WTC11 (cell line): ENCODE results near the gene VAV2. TPM values are rescaled to one million over a fixed set of nuclear protein-coding genes. Genes with fewer than 3 reads are reported as not detected.

ENCODE experiments used
- ATAC-seq: fragments of 200-7000 bp; cut with Tn5 transposase; 2 replicates; pipeline ENCODE4 v1.10.0; 2021; ENCODE audit warnings: mild to moderate bottlenecking, moderate library complexity
- CTCF ChIA-PET: fragments of 300-600 bp; sonication (Branson Sonifier 250); formaldehyde crosslinking; loops from one replicate; lab custom pipeline; 2021; ENCODE audit warnings: antibody characterized with exemption; lab: Charles Lee
- POLR2A ChIA-PET: fragments of 350-600 bp; sonication (Branson Sonifier 250); formaldehyde crosslinking; loops from one replicate; lab custom pipeline; 2021; ENCODE audit warnings: antibody characterized with exemption; lab: Charles Lee
- DNase-seq: peaks from one replicate; pipeline ENCODE4 v3.0.0; 2021; ENCODE audit warnings: low spot score
- H3K27ac Mint-ChIP-seq: 2 replicates; pipeline ENCODE4 v1.8.0; 2021; ENCODE audit warnings: mixed read lengths
- H3K27me3 Mint-ChIP-seq: 2 replicates; pipeline ENCODE4 v1.8.0; 2021; ENCODE audit warnings: low read depth, mild to moderate bottlenecking, moderate library complexity, mixed read lengths
- H3K36me3 Mint-ChIP-seq: 2 replicates; pipeline ENCODE4 v1.8.0; 2021; ENCODE audit warnings: mixed read lengths
- H3K4me1 Mint-ChIP-seq: 2 replicates; pipeline ENCODE4 v1.8.0; 2022; ENCODE audit warnings: mixed read lengths
- H3K4me3 Mint-ChIP-seq: 2 replicates; pipeline ENCODE4 v1.8.0; 2021; ENCODE audit warnings: mild to moderate bottlenecking, moderate library complexity, mixed read lengths
- H3K9me3 Mint-ChIP-seq: 2 replicates; pipeline ENCODE4 v1.8.0; 2021; ENCODE audit warnings: mixed read lengths
- CBFB ChIP-seq: sonication (generic); formaldehyde crosslinking; IDR thresholded peaks from 2 replicates; pipeline ENCODE4 v1.8.1; 2022; ENCODE audit warnings: mild to moderate bottlenecking, low read depth, missing genetic modification reagents
- EMX1 ChIP-seq: fragments of 250-450 bp; sonication (Bioruptor Pico); IDR thresholded peaks from 2 replicates; pipeline ENCODE4 v1.8.0; 2021; ENCODE audit warnings: mild to moderate bottlenecking
- NFE2L1 ChIP-seq: sonication (generic); formaldehyde crosslinking; IDR thresholded peaks from 2 replicates; pipeline ENCODE4 v1.8.1; 2023; ENCODE audit warnings: missing genetic modification reagents
- NFYB ChIP-seq: sonication (generic); formaldehyde crosslinking; conservative IDR thresholded peaks from 2 replicates; pipeline ENCODE4 v1.8.0; 2022; ENCODE audit warnings: low read depth, missing genetic modification reagents
- RELA ChIP-seq: sonication (generic); formaldehyde crosslinking; IDR thresholded peaks from 2 replicates; pipeline ENCODE4 v1.8.1; 2022; ENCODE audit warnings: missing genetic modification reagents, mild to moderate bottlenecking, borderline replicate concordance
- SOX15 ChIP-seq: fragments of 250-450 bp; sonication (Bioruptor Pico); IDR thresholded peaks from 2 replicates; pipeline ENCODE4 v1.9.0; 2021; ENCODE audit warnings: mild to moderate bottlenecking
- SP1 ChIP-seq: sonication (generic); formaldehyde crosslinking; conservative IDR thresholded peaks from 2 replicates; pipeline ENCODE4 v1.8.1; 2022; ENCODE audit warnings: missing genetic modification reagents
- STAT6 ChIP-seq: sonication (generic); formaldehyde crosslinking; conservative IDR thresholded peaks from 2 replicates; pipeline ENCODE4 v1.8.1; 2023; ENCODE audit warnings: mild to moderate bottlenecking, low read depth, missing genetic modification reagents, moderate library complexity
- ZNF138 ChIP-seq: sonication (generic); formaldehyde crosslinking; conservative IDR thresholded peaks from 2 replicates; pipeline ENCODE4 v1.8.1; 2022; ENCODE audit warnings: mild to moderate bottlenecking, moderate library complexity, missing genetic modification reagents
- ZNF263 ChIP-seq: sonication (generic); formaldehyde crosslinking; IDR thresholded peaks from 2 replicates; pipeline ENCODE4 v1.8.1; 2022; ENCODE audit warnings: low read depth, mild to moderate bottlenecking, moderate library complexity, missing genetic modification reagents
- ZNF671 ChIP-seq: fragments of 250-450 bp; sonication (Bioruptor Pico); IDR thresholded peaks from 2 replicates; pipeline ENCODE4 v1.8.0; 2021; ENCODE audit warnings: mild to moderate bottlenecking
- total RNA-seq: library from RNA; stranded (reverse); gene quantifications from 3 replicates; pipeline ENCODE4 v1.2.3, GENCODE V29; 2021
- TF ChIP-seq, protein P1 (sequence below): sonication (generic); formaldehyde crosslinking; IDR thresholded peaks from 2 replicates; pipeline ENCODE4 v1.8.0; 2023; ENCODE audit warnings: mild to moderate bottlenecking, missing genetic modification reagents
- TF ChIP-seq, protein P2 (sequence below): fragments of 250-450 bp; sonication (Bioruptor Pico); conservative IDR thresholded peaks from 2 replicates; pipeline ENCODE4 v1.9.0; 2021; ENCODE audit warnings: mild to moderate bottlenecking
- TF ChIP-seq, protein P3 (sequence below): sonication (generic); formaldehyde crosslinking; IDR thresholded peaks from 2 replicates; pipeline ENCODE4 v1.8.0; 2022; ENCODE audit warnings: mild to moderate bottlenecking, missing genetic modification reagents
- TF ChIP-seq, protein P4 (sequence below): sonication (generic); formaldehyde crosslinking; IDR thresholded peaks from 2 replicates; pipeline ENCODE4 v1.8.0; 2022; ENCODE audit warnings: mild to moderate bottlenecking, missing genetic modification reagents
- TF ChIP-seq, protein P5 (sequence below): sonication (generic); formaldehyde crosslinking; IDR thresholded peaks from 2 replicates; pipeline ENCODE4 v1.8.0; 2022; ENCODE audit warnings: missing genetic modification reagents

The VAV2 gene
- total RNA-seq, 1 experiment from 2014 or later = 39.7 TPM

GRCh38 chr9:133830310-133830709 lies 161.8 kb downstream of the VAV2 start (continued):
- TF ChIP-seq, protein P1, sequence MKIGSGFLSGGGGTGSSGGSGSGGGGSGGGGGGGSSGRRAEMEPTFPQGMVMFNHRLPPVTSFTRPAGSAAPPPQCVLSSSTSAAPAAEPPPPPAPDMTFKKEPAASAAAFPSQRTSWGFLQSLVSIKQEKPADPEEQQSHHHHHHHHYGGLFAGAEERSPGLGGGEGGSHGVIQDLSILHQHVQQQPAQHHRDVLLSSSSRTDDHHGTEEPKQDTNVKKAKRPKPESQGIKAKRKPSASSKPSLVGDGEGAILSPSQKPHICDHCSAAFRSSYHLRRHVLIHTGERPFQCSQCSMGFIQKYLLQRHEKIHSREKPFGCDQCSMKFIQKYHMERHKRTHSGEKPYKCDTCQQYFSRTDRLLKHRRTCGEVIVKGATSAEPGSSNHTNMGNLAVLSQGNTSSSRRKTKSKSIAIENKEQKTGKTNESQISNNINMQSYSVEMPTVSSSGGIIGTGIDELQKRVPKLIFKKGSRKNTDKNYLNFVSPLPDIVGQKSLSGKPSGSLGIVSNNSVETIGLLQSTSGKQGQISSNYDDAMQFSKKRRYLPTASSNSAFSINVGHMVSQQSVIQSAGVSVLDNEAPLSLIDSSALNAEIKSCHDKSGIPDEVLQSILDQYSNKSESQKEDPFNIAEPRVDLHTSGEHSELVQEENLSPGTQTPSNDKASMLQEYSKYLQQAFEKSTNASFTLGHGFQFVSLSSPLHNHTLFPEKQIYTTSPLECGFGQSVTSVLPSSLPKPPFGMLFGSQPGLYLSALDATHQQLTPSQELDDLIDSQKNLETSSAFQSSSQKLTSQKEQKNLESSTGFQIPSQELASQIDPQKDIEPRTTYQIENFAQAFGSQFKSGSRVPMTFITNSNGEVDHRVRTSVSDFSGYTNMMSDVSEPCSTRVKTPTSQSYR (CRISPR knock-in tag) = no peak
- TF ChIP-seq ZNF671 (CRISPR knock-in tag) = no peak
- TF ChIP-seq, all 79 proteins: peak for 0

- H3K36me3 Mint-ChIP-seq = no peaks in the 10 kb centered on the region
- CTCF ChIA-PET = interaction anchor here (1.6 kb wide), 1 partner anchor 85 kb away, joined by 3 read pairs; no protein-coding TSS in a partner anchor
- H3K9me3 Mint-ChIP-seq = no peaks in the 10 kb centered on the region
- POLR2A ChIA-PET = no interaction called here
- TF ChIP-seq, protein P2, sequence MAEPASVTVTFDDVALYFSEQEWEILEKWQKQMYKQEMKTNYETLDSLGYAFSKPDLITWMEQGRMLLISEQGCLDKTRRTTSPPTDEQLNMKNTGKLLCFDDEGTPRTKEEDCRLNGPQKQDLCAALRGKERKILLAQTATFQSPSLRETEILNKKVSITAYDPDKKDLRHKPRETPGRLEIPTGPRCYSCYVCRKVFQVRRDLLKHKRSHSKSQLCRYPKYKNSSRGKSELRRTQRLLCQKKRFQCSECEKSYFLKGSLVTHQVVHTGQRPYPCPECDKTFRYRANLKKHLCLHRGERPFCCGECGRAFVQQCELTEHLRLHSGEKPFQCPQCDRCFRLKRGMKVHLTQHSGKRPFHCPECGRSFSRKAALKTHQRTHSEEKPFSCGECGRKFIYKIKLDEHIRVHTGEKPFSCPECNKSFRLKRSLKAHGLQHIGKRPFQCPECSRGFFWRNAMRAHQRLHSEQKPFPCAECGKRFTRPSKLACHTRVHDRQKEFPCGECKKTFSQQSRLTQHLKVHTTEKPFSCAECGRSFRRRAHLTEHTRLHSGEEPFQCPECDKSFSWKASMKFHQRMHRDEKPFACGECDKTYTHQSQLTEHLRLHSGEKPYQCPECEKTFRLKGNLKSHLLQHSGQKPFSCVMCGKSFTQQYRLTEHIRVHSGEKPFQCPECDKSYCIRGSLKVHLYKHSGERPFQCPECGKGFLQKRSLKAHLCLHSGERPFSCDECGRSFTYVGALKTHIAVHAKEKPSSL (CRISPR knock-in tag) = no peak
- TF ChIP-seq SP1 (CRISPR knock-in tag) (no peak), SOX15 (no peak), NFE2L1 (no peak), NFYB (CRISPR knock-in tag) (no peak), STAT6 (no peak), CBFB (no peak)
- TF ChIP-seq, protein P3, sequence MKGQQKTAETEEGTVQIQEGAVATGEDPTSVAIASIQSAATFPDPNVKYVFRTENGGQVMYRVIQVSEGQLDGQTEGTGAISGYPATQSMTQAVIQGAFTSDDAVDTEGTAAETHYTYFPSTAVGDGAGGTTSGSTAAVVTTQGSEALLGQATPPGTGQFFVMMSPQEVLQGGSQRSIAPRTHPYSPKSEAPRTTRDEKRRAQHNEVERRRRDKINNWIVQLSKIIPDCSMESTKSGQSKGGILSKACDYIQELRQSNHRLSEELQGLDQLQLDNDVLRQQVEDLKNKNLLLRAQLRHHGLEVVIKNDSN (CRISPR knock-in tag) = no peak
- TF ChIP-seq, protein P4, sequence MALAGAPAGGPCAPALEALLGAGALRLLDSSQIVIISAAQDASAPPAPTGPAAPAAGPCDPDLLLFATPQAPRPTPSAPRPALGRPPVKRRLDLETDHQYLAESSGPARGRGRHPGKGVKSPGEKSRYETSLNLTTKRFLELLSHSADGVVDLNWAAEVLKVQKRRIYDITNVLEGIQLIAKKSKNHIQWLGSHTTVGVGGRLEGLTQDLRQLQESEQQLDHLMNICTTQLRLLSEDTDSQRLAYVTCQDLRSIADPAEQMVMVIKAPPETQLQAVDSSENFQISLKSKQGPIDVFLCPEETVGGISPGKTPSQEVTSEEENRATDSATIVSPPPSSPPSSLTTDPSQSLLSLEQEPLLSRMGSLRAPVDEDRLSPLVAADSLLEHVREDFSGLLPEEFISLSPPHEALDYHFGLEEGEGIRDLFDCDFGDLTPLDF (CRISPR knock-in tag) = no peak
- no peak overlapping the region for H3K27ac Mint-ChIP-seq
- H3K4me1 Mint-ChIP-seq = peaks cover 34% of the 10 kb centered on the region
- no peak overlapping the region for H3K4me3 Mint-ChIP-seq
- no peaks in the 10 kb centered on the region for H3K27me3 Mint-ChIP-seq
- ATAC-seq (no peak), DNase-seq (no peak)
These were observed 163.7 kb downstream of the VAV2 start for GRCh38 chr9:133828338-133828997.

- no peak overlapping the region for H3K4me3 Mint-ChIP-seq
- DNase-seq (no peak), ATAC-seq (no peak)
- no peaks in the 10 kb centered on the region for H3K27me3 Mint-ChIP-seq
- H3K4me1 Mint-ChIP-seq = peaks cover 47% of the 10 kb centered on the region
- no peak overlapping the region for H3K27ac Mint-ChIP-seq
- CTCF ChIA-PET = interaction anchor here (0.7 to 3.4 kb wide), 5 partner anchors 9 to 168 kb away, joined by 3 to 16 read pairs (median 6); no protein-coding TSS in a partner anchor
- no peaks in the 10 kb centered on the region for H3K9me3 Mint-ChIP-seq
- POLR2A ChIA-PET = interaction anchor here (0.6 kb wide), 1 partner anchor 13 kb away, joined by 4 read pairs; no protein-coding TSS in a partner anchor
- H3K36me3 Mint-ChIP-seq = no peaks in the 10 kb centered on the region
- no peak for TF ChIP-seq EMX1
- TF ChIP-seq, protein P5, sequence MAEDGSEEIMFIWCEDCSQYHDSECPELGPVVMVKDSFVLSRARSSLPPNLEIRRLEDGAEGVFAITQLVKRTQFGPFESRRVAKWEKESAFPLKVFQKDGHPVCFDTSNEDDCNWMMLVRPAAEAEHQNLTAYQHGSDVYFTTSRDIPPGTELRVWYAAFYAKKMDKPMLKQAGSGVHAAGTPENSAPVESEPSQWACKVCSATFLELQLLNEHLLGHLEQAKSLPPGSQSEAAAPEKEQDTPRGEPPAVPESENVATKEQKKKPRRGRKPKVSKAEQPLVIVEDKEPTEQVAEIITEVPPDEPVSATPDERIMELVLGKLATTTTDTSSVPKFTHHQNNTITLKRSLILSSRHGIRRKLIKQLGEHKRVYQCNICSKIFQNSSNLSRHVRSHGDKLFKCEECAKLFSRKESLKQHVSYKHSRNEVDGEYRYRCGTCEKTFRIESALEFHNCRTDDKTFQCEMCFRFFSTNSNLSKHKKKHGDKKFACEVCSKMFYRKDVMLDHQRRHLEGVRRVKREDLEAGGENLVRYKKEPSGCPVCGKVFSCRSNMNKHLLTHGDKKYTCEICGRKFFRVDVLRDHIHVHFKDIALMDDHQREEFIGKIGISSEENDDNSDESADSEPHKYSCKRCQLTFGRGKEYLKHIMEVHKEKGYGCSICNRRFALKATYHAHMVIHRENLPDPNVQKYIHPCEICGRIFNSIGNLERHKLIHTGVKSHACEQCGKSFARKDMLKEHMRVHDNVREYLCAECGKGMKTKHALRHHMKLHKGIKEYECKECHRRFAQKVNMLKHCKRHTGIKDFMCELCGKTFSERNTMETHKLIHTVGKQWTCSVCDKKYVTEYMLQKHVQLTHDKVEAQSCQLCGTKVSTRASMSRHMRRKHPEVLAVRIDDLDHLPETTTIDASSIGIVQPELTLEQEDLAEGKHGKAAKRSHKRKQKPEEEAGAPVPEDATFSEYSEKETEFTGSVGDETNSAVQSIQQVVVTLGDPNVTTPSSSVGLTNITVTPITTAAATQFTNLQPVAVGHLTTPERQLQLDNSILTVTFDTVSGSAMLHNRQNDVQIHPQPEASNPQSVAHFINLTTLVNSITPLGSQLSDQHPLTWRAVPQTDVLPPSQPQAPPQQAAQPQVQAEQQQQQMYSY (CRISPR knock-in tag) = no peak
- TF ChIP-seq ZNF263 (CRISPR knock-in tag) = no peak
- no peak for TF ChIP-seq RELA (CRISPR knock-in tag)
- no peak for TF ChIP-seq ZNF138 (CRISPR knock-in tag)
These were observed 165.6 kb downstream of the VAV2 start for GRCh38 chr9:133826289-133827085.
